22Rv1 (cell line): ENCODE measurements around the gene ZNF438.

Experiments
- ZFX ChIP-seq: fragments of 450-650 bp; IDR thresholded peaks from 2 replicates; pipeline ENCODE4 v1.6.1; 2017; ENCODE audit warnings: antibody characterized with exemption, borderline replicate concordance
- TF ChIP-seq, protein P1 (sequence below): fragments of 450-650 bp; IDR thresholded peaks from 2 replicates; pipeline ENCODE4 v1.5.1; 2017; ENCODE audit warnings: mild to moderate bottlenecking

GRCh38 chr10:30798646-30799185 is 232.9 kb downstream of the ZNF438 start:
- TF ChIP-seq, protein P1, sequence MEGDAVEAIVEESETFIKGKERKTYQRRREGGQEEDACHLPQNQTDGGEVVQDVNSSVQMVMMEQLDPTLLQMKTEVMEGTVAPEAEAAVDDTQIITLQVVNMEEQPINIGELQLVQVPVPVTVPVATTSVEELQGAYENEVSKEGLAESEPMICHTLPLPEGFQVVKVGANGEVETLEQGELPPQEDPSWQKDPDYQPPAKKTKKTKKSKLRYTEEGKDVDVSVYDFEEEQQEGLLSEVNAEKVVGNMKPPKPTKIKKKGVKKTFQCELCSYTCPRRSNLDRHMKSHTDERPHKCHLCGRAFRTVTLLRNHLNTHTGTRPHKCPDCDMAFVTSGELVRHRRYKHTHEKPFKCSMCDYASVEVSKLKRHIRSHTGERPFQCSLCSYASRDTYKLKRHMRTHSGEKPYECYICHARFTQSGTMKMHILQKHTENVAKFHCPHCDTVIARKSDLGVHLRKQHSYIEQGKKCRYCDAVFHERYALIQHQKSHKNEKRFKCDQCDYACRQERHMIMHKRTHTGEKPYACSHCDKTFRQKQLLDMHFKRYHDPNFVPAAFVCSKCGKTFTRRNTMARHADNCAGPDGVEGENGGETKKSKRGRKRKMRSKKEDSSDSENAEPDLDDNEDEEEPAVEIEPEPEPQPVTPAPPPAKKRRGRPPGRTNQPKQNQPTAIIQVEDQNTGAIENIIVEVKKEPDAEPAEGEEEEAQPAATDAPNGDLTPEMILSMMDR, result no peak
- TF ChIP-seq ZFX, result no peak
